PC-9 (cell line): ENCODE measurements around the gene LRP3.

Experiments
- CTCF ChIP-seq: fragments of 200-600 bp; sonication (generic); conservative IDR thresholded peaks from 2 replicates; pipeline ENCODE4 v1.6.1; 2017; ENCODE audit warnings: mixed run types, antibody characterized with exemption, mild to moderate bottlenecking, moderate library complexity
- EZH2 ChIP-seq: fragments of 200-600 bp; sonication (generic); IDR thresholded peaks from 2 replicates; pipeline ENCODE4 v1.8.0; 2017; ENCODE audit warnings: antibody characterized with exemption, low read depth

- no peak for TF ChIP-seq EZH2
- no peak for TF ChIP-seq CTCF
These were observed 57.5 kb downstream of the LRP3 start for GRCh38 chr19:33251526-33252090.
